Stimulated activated CD4-positive, alpha-beta T cell treated with anti-CD3 and anti-CD28 coated beads, Interleukin-4, amount 100 ng/mL, for 4 hours (primary cell): ENCODE results near the gene UBR2.
"Not testable (repeated sequence)": the region's sequence is repeated elsewhere in the genome, so short reads cannot be mapped to it uniquely, and the experiment has no call there.

Experiments
- DNase-seq, 2 experiments: peaks; one replicate each; pipeline ENCODE4 v3.0.0-alpha.2; 2020

Gene UBR2

GRCh38 chr6:42555477-42556457, 8.1 kb upstream of the UBR2 start:
- DNase-seq: no peak

- DNase-seq: no peak
These were observed 7.4 kb upstream of the UBR2 start for GRCh38 chr6:42556462-42556861.

DNA sequence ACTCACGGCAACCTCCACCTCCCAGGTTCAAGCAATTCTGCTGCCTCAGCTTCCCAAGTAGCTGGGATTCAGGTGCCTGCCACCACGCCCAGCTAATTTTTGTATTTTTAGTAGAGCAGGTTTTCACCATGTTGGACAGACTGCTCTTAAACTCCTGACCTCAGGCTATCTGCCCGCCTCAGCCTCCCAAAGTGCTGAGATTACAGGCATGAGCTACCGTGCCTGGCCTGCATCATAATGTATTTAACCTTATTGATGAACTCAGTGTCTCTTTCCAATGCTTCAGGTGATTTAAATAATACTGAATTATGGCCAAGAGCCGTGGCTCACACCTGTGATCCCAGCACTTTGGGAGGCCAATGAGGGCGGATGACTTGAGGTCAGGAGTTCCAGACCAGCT, 4.6 kb upstream of the UBR2 start:
- DNase-seq: not testable (repeated sequence)

- DNase-seq: no peak
These were observed 1.8 kb upstream of the UBR2 start for GRCh38 chr6:42561986-42562385.

- DNase-seq: no peak
These were observed 932 bp upstream of the UBR2 start for GRCh38 chr6:42562788-42563405.

DNA sequence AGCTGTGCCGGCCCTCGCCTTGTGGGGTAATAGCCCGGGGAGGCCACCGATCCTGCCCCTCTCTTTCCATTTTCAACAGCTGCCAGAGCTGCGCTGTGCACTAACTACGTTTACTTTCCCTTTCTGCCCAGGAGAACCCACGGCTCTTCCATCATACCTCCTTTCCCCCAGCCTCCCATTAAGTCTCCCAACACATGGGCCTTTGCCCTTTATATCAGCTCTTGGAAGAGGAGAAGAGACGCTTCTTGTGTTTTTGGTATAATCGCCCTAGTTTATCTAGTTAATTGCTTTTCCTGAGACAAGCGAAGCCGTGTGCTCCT, 637 bp downstream of the UBR2 start:
- DNase-seq: no peak

DNA sequence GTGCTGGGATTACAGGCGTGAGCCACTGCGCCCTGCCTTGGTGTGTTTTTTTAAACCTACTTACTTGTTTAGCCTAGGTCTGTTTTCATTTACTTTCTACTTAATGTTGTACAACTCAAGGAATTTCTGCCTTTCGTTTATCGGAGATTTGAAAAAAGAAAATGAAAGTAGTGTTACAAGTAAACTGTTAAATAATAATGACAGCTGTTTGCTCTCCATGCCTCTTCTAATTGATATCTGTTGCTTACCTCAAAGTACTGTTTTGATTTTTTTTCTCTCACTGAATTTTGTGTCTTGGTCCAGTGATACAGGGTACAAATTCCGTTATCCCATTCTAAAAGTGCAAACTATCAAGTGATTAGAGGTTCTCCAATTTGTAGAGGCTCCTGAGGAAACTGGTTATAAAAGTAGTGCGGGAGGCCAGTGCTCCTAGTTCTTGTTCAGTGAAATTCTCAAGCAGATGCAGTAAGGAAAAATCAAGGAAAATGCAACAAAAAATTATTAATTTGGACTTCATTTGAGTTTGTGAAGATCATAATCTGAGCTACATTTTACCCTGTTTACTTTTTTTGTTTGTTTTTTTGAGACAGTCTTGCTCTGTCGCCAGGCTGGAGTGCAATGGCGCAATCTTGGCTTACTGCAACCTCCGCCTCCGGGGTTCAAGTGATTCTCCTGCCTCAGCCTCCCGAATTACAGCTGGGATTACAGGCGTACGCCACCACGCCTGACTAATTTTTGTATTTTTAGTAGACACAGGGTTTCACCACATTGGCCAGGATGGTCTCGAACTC, 2.2 kb downstream of the UBR2 start:
- DNase-seq: no peak

- DNase-seq: no peak
These were observed 2.9 kb downstream of the UBR2 start for GRCh38 chr6:42566614-42567208.

DNA sequence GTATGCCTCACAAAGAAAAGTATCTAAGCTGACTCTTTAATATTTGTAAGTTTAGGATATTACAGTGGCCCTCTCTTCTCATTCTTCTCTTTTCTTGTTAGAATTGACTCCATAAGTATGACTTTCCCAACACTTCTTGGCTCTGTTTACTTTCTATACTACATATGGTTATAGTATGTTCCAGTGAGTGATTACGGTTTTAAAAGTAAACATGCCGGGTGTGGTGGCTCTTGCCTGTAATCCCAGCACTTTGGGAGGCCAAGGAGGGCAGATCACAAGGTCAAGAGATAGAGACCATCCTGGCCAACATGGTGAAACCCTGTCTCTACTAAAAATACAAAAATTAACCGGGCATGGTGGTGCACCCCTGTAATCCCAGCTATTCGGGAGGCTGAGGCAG, 3.4 kb downstream of the UBR2 start:
- not testable (repeated sequence) for DNase-seq

GRCh38 chr6:42569102-42570028, 5.5 kb downstream of the UBR2 start:
- DNase-seq: no peak

GRCh38 chr6:42571611-42572342, 7.9 kb downstream of the UBR2 start:
- no peak for DNase-seq

GRCh38 chr6:42572523-42572922, 8.7 kb downstream of the UBR2 start:
- no peak for DNase-seq

DNA sequence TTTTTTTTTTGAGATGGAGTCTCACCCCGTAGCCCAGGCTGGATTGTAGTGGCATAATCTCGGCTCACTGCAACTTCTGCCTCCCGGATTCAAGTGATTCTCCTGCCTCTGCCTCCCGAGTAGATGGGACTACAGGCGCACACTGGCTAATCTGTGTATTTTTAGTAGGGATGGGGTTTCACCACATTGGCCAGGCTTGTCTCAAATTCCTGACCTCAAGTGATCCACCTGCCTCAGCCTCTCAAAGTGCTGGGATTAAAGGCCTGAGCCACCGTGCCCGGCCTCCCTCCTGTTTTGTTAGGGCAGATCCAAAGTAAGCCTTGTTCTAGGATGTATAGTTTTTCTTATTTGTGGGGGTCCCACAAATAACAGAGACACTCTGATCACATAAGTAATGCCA, 12.7 kb downstream of the UBR2 start:
- DNase-seq: not testable (repeated sequence)

- no peak for DNase-seq
These were observed 34.5 kb downstream of the UBR2 start for GRCh38 chr6:42598300-42598699.

DNA sequence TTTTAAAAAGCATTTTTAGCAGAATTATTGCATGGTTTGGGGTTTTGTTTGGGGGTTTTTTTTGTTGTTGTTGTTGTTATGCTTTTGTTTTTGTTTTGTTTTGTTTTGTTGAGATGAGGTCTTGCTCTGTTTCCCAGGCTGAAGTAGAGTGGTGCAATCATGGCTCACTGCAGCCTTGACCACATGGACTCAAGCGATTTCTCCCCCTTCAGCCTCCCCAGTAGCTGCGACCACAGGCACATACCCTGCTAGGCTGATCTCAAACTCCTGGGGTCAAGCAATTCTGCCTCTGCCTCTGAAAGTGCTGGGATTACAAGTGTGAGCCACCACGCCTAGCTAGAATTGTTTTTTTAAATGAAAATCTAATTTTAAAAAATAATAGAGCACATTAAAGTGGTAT, 35.7 kb downstream of the UBR2 start:
- no peak for DNase-seq

GRCh38 chr6:42604150-42604549, 40.3 kb downstream of the UBR2 start:
- no peak for DNase-seq

DNA sequence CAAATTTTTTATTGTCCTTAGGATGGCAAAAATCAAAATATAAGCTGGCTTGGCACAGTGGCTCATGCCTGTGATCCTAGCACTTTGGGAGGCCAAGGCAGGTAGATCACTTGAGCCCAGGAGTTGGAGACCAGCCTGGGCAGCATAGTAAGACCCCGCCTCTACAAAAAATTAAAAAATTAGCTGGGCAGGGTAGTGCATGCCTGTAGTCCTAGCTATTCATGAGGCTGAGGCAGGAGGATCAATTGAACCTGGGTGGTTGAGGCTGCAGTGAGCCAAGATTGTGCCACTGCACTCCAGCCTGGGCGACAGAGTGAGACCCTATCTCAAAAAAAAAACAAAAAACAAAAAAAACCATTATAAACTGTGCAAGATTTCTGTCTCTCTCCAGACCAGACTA, 40.9 kb downstream of the UBR2 start:
- not testable (repeated sequence) for DNase-seq

GRCh38 chr6:42610416-42610815, 46.6 kb downstream of the UBR2 start:
- no peak for DNase-seq

- no peak for DNase-seq
These were observed 51.7 kb downstream of the UBR2 start for GRCh38 chr6:42615518-42615917.

- DNase-seq: no peak
These were observed 52.9 kb downstream of the UBR2 start for GRCh38 chr6:42616716-42617115.

- DNase-seq: no peak
These were observed 54.3 kb downstream of the UBR2 start for GRCh38 chr6:42618105-42618504.
